Stimulated activated CD4-positive, alpha-beta T cell treated with anti-CD3 and anti-CD28 coated beads, Interleukin-4, amount 100 ng/mL, for 1 hour (primary cell): ENCODE results near the gene TESPA1.
"Not testable (repeated sequence)": the region's sequence is repeated elsewhere in the genome, so short reads cannot be mapped to it uniquely, and the experiment has no call there.

ENCODE experiments used
- DNase-seq: peaks from one replicate; pipeline ENCODE4 v3.0.0-alpha.2; 2020

TESPA1 gene

GRCh38 chr12:54984658-54985376 is at the start of gene TESPA1:
TSS of gene TESPA1 (minus strand) at chr12:54984762. CDS start at chr12:54974562, 10,200 bp downstream.
- peak; percentile 72 for DNase-seq

DNA sequence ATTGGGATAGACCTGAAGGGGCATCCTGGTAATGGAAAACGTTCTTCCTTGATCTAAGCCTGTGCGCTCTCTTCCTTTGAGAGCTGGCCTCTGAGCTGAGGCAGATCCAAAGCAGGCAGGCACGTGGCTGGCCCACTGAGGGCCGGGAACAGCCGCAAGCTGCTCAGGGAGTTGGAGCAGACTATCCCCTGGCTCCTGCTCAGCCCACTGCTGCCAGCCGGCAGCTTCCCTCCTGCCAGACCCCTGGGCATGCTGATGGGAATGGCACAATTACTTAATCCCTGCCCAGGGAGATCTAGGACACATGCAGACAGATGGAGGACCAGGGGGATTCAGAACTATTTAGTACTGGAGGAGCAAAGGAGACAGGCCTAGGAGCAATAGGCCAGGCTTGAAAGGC is 49.7 kb upstream of the TESPA1 start:
- DNase-seq = no peak

GRCh38 chr12:55025508-55025907 is 40.9 kb upstream of the TESPA1 start:
- DNase-seq = no peak

DNA sequence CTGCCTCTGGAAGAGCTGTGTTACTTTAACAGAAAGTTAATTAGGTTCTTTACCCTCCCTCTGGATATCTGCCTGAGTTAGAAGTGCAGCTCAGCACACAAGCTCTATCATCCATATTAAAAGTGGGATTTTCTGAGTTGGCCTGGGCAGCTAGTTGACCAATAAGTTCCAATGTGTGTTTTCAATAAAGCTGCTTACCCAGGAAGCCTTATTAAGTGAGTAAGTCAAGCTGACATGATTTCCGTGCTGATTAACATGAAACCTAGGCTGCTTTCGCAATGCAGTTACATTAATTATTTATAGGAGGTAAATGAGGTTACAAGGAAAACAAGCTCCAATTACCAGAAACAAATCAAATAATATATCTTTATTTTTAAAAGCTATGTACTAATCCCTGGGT is 40.0 kb upstream of the TESPA1 start:
- no peak for DNase-seq

DNA sequence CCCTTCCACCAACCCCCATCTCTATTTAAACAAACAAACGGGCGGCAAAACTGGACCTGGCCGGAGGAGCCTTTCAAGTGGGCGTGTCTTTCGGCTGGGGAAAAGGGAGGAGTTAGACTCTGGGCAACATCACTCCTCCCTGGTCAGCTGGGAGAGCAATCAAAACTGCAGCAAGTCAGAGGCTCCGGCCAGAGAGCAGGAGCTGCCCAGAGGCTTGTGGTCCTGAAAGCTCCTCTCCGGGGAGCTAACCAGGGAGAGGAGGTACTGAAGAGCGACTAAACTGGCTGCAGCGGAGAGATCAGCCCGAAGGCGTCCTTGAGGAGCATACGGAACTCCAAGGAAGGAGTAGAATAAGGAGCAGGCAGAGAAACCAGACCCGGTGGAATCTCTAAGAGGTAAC is 35.2 kb upstream of the TESPA1 start, which contains the start of gene NEUROD4:
TSS of gene NEUROD4 (plus strand) at position 191 of the 400 bp plus-strand sequence. CDS start 6,466 bp downstream, outside the sequence.
- no peak for DNase-seq

DNA sequence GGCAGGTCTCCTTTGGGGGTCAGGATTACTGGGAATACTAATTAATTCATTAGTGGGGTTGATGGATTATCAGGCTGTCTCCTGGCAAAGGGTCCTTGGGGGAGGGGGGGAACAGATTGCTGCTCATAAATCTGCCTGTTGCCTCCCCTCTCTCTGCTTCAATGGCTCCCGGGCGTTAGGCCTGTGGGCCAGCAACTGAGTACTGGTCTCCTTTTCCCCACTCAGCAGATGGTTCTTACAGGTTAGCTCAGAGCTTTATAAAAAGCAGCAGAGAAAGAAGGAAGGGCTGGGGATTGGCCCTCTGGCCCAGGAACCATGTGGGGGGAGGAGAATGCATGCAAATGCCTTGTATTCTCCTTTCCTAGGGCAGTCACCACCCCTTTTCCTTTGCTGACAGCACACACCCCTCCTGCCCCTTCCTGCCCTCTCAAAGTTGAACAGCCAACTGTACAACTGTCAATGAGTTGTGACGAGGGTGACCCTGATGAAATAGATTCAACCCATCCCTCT is 32.9 kb upstream of the TESPA1 start:
- no peak for DNase-seq

DNA sequence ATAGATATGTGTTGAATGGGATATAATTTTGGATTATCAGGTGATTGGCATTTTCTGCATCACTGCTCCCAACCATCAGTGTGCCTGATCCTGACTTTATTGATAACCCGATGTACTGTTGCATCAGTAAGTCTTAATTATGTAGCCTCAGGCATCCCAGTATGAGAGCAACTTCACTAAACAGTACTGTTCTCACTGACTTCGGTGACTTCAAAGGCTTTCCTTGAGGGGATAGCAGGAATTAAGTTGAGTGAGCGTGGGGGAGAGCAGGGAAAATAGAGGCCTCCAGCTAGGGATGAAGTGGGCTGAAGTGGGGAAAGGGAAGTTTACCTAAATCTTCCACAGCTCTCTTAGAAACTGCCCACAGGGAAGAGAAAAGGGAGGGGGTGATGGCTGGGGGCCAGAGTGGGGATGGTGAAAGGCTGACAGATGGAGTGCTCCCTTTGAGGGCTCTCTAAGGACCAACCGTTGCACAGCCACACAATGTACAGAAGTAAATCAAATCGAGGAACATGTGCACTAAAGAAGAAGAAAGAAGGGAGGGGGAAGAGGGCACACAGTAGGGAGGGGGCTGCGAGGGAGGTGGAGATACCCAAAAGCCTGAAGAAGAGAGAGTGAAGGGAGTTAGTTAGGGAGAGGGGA is 24.5 kb upstream of the TESPA1 start:
- no peak for DNase-seq

DNA sequence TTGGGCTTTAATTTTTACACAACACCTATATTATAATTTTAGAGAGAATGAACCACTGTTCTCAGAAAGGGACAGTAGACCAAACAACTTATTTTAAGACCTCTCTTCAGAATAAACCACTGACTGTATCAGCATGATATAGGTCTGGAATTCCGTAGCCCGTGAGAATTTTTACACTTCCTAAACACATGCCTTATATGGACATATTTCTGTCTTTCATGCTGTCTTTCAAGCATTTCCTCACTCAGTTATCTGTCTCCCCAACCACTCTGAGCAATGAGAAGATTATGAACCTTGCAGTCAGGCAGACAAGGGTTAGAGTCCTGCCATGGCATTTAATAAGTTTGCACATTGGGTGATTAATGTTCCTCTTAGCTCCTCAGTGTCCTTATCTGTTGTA is 17.8 kb upstream of the TESPA1 start:
- DNase-seq = no peak

DNA sequence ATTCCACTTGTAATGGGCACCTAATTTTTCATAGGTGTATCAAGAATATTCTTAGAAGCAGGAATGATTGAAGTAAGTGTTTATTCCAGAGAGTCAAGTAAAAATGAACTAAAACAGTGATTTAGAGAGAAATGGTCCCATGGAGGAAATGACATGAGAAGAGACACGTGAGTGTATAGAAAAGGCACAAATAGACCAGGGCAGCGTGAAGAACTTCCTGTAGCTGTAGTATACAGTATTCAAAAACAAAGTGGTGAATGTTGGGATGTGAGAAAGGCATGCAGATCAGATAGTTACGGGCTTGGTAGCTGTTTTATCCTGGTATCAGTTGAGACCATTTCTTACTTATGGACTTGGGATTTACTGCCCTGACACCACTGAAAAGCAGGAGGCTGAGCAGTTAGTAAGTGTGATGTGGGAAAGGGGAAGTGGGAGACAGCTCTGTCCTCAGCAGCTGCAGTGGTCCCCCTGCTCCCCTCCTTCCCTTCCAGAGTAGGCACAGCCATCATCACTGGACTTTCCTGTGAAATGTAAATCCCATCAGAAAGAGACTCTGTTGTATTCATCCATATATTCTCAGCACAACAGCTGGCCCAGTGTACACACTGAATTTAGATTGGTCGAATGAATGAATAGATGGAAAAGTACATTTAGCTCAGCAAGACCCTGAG is 16.8 kb upstream of the TESPA1 start:
- no peak for DNase-seq

DNA sequence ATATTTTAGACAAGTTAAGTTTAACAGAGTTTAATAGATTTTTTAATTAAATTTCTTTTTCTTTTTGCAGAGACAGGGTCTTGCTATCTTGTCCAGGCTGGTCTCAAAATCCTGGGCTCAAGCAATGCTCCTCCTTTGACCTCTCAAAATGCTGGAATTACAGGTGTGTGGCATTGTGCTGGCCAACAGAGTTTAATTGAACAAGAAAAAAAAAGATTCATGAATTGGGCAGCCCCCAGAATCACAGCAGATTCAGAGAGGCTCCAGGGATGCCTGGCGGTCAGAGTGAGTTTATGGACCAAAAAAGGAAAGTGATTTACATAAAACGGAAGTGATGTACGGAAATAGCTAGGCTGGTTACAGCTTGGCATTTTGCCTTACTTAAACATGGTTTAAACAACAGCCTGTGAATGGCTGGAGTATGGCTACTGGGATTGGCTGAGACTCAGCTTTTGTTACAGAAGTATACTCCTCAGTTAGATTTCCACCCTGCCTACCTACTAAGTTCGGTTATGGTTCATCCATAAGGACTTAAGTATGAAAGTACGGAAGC is 14.5 kb upstream of the TESPA1 start:
- DNase-seq = no peak

GRCh38 chr12:54997929-54998522 is 13.5 kb upstream of the TESPA1 start:
- DNase-seq = no peak

DNA sequence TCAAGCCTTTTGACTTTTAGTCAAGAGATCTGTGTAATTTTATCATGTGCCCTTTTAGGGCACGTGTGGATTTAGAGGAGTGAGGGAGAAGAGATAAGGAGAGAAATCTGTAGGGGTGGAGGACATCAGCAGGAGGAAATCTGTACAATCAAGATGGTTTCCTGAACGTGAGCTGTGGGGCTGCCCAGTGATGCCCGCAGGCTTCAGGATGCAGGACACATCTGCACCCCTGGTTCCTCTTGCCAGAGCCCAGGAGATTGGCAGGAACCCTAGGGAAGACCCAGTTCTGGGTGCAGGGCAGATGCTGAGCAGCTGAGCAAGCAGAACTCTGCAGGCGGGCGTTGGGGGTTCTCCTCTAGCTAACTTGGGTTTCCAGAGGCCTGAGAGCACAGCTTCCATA is 11.6 kb upstream of the TESPA1 start:
- DNase-seq = no peak

DNA sequence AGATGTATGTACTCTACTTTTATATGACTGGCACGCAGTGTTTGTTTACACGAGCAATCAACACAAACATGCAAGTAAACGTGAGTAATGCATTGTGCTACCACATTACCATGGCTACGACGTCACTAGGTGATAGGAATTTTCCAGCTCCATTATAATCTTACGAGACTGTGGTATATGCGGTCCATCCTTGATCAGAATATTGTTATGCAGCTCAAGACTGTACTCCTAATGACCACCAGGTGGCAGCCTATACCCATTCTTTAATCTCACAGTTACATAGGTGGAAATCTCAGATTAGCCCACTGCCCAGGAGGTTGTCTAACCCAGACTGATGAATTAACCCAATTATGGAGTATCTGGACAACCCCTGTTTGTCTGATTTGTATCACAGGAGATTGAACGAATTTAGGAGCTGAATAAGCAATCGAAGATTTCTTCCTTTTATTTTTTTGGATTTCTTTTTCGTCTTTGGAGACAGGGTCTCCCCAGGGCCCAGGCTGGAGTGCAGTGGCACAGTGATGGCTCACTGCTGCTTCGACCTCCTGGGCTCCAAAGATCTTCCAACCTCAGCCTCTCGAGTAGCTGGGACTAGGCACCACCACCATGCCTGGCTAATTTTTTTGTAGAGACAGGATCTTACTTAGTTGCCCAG is 8.7 kb upstream of the TESPA1 start:
- peak; percentile 32 for DNase-seq

GRCh38 chr12:54991991-54992375 is 7.4 kb upstream of the TESPA1 start:
- DNase-seq = no peak

GRCh38 chr12:54991161-54991990 is 6.8 kb upstream of the TESPA1 start:
- peak; percentile 34 for DNase-seq

DNA sequence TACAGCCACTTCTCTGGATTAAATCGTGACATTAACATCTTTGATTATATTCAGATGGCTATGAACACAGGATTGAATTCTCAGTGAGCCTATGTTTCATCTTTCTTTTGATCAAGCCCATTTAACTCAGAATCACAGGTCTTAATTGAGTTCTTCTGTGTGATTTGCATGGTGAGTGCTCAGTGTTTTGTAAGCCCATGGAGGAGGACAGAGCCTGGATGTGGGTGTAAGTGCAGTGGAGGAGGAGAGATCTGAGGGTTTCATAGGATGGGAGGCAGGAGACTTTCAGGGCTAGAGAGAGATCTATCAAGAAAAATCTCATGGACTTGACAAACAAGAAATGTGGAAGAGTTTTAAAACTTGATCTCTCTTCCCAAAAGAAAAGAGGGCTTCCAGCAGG is 5.3 kb upstream of the TESPA1 start:
- DNase-seq = no peak

DNA sequence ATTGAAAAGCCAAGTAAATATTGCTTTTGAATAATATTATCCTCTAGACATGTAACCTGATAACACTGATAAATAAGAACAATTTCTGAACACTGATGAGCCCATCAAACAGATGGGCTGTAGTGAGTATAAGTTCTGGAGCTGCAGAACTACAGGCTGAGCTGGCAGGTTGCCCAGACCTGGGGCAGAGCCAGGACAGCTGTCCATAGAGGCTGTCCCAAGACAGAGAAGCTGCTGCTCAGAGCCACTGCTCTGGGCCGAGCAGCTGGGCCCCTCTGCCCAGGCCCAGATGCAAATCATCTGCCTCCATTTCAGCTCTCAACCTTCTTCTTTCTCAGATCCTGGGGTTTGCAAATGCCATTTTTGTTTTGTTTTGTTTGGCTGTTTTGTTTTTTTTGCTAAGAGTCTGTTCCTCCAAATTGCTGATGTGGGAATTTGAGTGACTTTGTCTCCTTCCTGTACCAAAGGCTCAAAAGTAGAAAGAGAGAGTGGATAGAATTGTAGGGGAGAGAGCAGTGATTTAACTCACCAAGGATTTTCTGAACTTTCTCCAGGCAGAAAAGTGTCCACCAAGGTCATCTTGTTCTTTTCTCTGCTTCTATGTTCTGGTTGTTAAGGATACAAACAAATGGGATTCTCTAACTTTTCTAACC is 4.0 kb upstream of the TESPA1 start:
- DNase-seq = no peak

- no peak for DNase-seq
Measured at GRCh38 chr12:54987611-54988231, 3.2 kb upstream of the TESPA1 start.

DNA sequence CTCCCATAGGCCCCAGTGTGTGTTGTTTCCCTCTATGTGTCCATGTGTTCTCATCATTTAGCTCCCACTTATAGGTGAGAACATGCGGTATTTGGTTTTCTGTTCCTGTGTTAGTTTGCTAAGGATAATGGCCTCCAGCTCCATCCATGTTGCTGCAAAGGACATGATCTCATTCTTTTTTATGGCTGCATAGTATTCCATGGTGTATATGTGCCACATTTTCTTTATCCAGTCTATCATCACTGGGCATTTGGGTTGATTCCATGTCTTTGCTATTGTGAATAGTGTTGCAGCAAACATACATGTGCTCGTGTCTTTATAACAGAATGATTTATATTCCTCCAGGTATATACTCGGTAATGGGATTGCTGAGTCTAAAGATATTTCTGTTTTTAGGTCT is 2.2 kb upstream of the TESPA1 start:
- not testable (repeated sequence) for DNase-seq

- DNase-seq = peak; percentile 48
Measured at GRCh38 chr12:54983536-54984101, 943 bp downstream of the TESPA1 start.
